HL-60/S4 (cell line): ENCODE measurements around the gene GRB2.

Experiments used
- in situ Hi-C: fragments of 300-500 bp; cut with MboI; formaldehyde crosslinking; loops from 2 replicates; pipeline ENCODE4 v1.14.3; 2022; ENCODE audit warnings: low sequenced_read_pairs

GRB2 gene

GRCh38 chr17:75325827-75326225 is 79.7 kb downstream of the GRB2 start:
- in situ Hi-C loops, result no loop called here

- in situ Hi-C loops, result no loop called here
These were observed 80.1 kb downstream of the GRB2 start for GRCh38 chr17:75325348-75325747.

- in situ Hi-C loops, result loop anchor here (5.0 kb wide), 1 partner anchor 91 kb away; no protein-coding TSS in a partner anchor
These were observed 84.0 kb downstream of the GRB2 start for GRCh38 chr17:75321506-75321905.

- in situ Hi-C loops, result loop anchor here (5.0 kb wide), 1 partner anchor 92 kb away; no protein-coding TSS in a partner anchor
These were observed 85.4 kb downstream of the GRB2 start for GRCh38 chr17:75319904-75320691.

GRCh38 chr17:75318615-75319222 is 86.8 kb downstream of the GRB2 start:
- in situ Hi-C loops, result no loop called here

- in situ Hi-C loops, result no loop called here
These were observed 87.3 kb downstream of the GRB2 start for GRCh38 chr17:75318211-75318610.

- in situ Hi-C loops, result no loop called here
These were observed 87.8 kb downstream of the GRB2 start for GRCh38 chr17:75317671-75318070.

GRCh38 chr17:75316253-75316652 is 89.2 kb downstream of the GRB2 start:
- in situ Hi-C loops, result no loop called here

GRCh38 chr17:75315541-75316243 is 89.8 kb downstream of the GRB2 start:
- in situ Hi-C loops, result no loop called here

GRCh38 chr17:75313941-75314551 is 91.4 kb downstream of the GRB2 start:
- in situ Hi-C loops, result no loop called here

- in situ Hi-C loops, result loop anchor here (10.0 kb wide), 1 partner anchor 206 kb away; the partner anchor contains the start of genes CASKIN2 and TSEN54
These were observed 96.5 kb downstream of the GRB2 start for GRCh38 chr17:75308732-75309629.

GRCh38 chr17:75307957-75308731 is 97.3 kb downstream of the GRB2 start:
- in situ Hi-C loops, result loop anchor here (10.0 kb wide), 1 partner anchor 207 kb away; the partner anchor contains the start of genes CASKIN2 and TSEN54

- in situ Hi-C loops, result loop anchor here (10.0 kb wide), 1 partner anchor 213 kb away; the partner anchor contains the start of genes CASKIN2 and TSEN54
These were observed 103.8 kb downstream of the GRB2 start for GRCh38 chr17:75301502-75302206.

GRCh38 chr17:75301049-75301448 is 104.4 kb downstream of the GRB2 start:
- in situ Hi-C loops, result loop anchor here (10.0 kb wide), 1 partner anchor 214 kb away; the partner anchor contains the start of genes CASKIN2 and TSEN54

GRCh38 chr17:75300280-75300679 is 105.2 kb downstream of the GRB2 start:
- in situ Hi-C loops, result loop anchor here (10.0 kb wide), 1 partner anchor 215 kb away; the partner anchor contains the start of genes CASKIN2 and TSEN54

GRCh38 chr17:75295201-75296158 is 110.0 kb downstream of the GRB2 start:
- in situ Hi-C loops, result loop anchor here (10.0 kb wide), 1 partner anchor 59 kb away; no protein-coding TSS in a partner anchor

- in situ Hi-C loops, result loop anchor here (5.0 to 10.0 kb wide), 2 partner anchors 62 to 119 kb away; no protein-coding TSS in a partner anchor
These were observed 112.5 kb downstream of the GRB2 start for GRCh38 chr17:75292810-75293448.
